Psoas muscle (tissue), 8 donors: ENCODE results near the gene GPD1. TPM values are rescaled to one million over a fixed set of nuclear protein-coding genes. Genes with fewer than 3 reads are reported as not detected.
A peak's percentile ranks its signal among the peaks of the same experiment; 100 is the strongest.

Source experiments
- ATAC-seq, 4 donors: fragments of 200-7000 bp; cut with Tn5 transposase; one replicate each; pipeline ENCODE4 v1.9.1; 2020; ENCODE audit warnings: moderate library complexity in 3 of 4, mild to moderate bottlenecking in 2 of 4
- DNase-seq, 2 donors: peaks; one replicate each; pipeline ENCODE4 v3.0.0-alpha.2; 2020
- H3K27ac ChIP-seq: fragments of 200-600 bp; one replicate; pipeline ENCODE4 v1.8.0; 2022
- H3K27me3 ChIP-seq, 3 donors: fragments of 200-600 bp in 1 of 3; one replicate each; pipeline versions ENCODE4 v1.6.1 to v1.8.0; 2013 to 2022; ENCODE audit warnings: low read length in 2 of 3, mild to moderate bottlenecking in 2 of 3, moderate library complexity in 1 of 3; ENCODE audit not compliant: insufficient read depth in 3 of 3
- H3K36me3 ChIP-seq, 2 donors: fragments of 200-600 bp in 1 of 2; one replicate each; pipeline versions ENCODE4 v1.6.1 to v1.8.0; 2013 to 2022; ENCODE audit warnings: low read depth in 1 of 2, mild to moderate bottlenecking in 1 of 2, moderate library complexity in 1 of 2; ENCODE audit not compliant: insufficient read depth in 1 of 2
- H3K4me1 ChIP-seq: fragments of 200-600 bp; one replicate; pipeline ENCODE4 v1.8.0; 2022
- H3K4me3 ChIP-seq: fragments of 200-600 bp; one replicate; pipeline ENCODE4 v1.8.0; 2022; ENCODE audit warnings: mild to moderate bottlenecking
- H3K9me3 ChIP-seq: fragments of 200-600 bp; one replicate; pipeline ENCODE4 v1.8.0; 2022
- CTCF ChIP-seq: fragments of 200-600 bp; IDR thresholded peaks from one replicate; pipeline ENCODE4 v1.8.0; 2022; ENCODE audit warnings: antibody characterized with exemption
- WGBS, 3 donors: extraction: QIAGEN DNeasy Blood & Tissue Kit; methylation state at CpG; one replicate each; pipeline versions ENCODE4 v1.1.6 to v1.1.7; 2013; 5-methylcytosine and 5-hydroxymethylcytosine counted together
- intact Hi-C, 2 donors: fragments of 100-400 bp; cut with DNase I; formaldehyde crosslinking; loops; one replicate each; pipeline versions ENCODE4 v1.11.0 to v1.14.2; 2022
- polyA plus RNA-seq, 3 donors: library from polyadenylated mRNA; stranded (reverse); fragments of 200-250 nt; gene quantifications; one replicate each; pipeline ENCODE4 v1.2.3, GENCODE V29; 2013
- total RNA-seq, 4 donors: library from RNA; stranded (reverse); fragmentation: NEBNext Ultra II Directional in 2 of 4; extraction: Animal tissue kit (Norgen Biotek cat#: 25700) in 2 of 4; gene quantifications; one replicate each; pipeline versions ENCODE4 v1.2.1 to v1.2.4, GENCODE V29; 2021 to 2023
- donor health status: healthy with polysubstance abuse.
- donor health status: DM: no; HTN: no; CAD: no; lungs with moderate emphysema.
- donor health status: Bipolar disorder and iron deficiency.
- donor health status: healthy.
- donor health status: DM: yes; HTN: yes; CAD: no.
- donor health status: DM: no; HTN: no; CAD: no.
- donor health status: DM: no; HTN: no; CAD: no.
- donor health status: DM: yes; HTN: yes; CAD: no.

GPD1 gene
- total and polyA plus RNA-seq, 7 donors = 17.4 to 221 (median 120) TPM

GRCh38 chr12:50110762-50111351, 7.0 kb downstream of the GPD1 start:
- peak overlapping the region; percentile 87 for H3K4me3 ChIP-seq
- DNase-seq (peak; percentile 79 to 92), ATAC-seq (peak; percentile 69 to 76 (median 74))
- peak overlapping the region; percentile 96 for H3K27ac ChIP-seq
- intact Hi-C loops = no loop called here
- H3K4me1 ChIP-seq = peaks cover 70% of the 10 kb centered on the region
- H3K27me3 ChIP-seq = no peaks in the 10 kb centered on the region
- H3K9me3 ChIP-seq = no peaks in the 10 kb centered on the region
- H3K36me3 ChIP-seq = peaks cover 0 to 41% of the 10 kb centered on the region in 2 donors
- TF ChIP-seq CTCF = no peak
- WGBS, 3 donors = 10 to 14% (median 11%) methylated on average over 7 of the region's 7 CpGs

GRCh38 chr12:50111395-50111692, 7.5 kb downstream of the GPD1 start:
- H3K27me3 ChIP-seq = no peaks in the 10 kb centered on the region
- peaks cover 70% of the 10 kb centered on the region for H3K4me1 ChIP-seq
- ATAC-seq = peak; percentile 0 to 11 (median 2)
- no peaks in the 10 kb centered on the region for H3K9me3 ChIP-seq
- peak overlapping the region; percentile 87 for H3K4me3 ChIP-seq
- DNase-seq = no peak
- intact Hi-C loops = no loop called here
- H3K36me3 ChIP-seq = peaks cover 0 to 37% of the 10 kb centered on the region in 2 donors
- TF ChIP-seq CTCF = no peak
- WGBS, 3 donors = 2 to 4% (median 3%) methylated on average over 19 of the region's 19 CpGs
- H3K27ac ChIP-seq = peak overlapping the region; percentile 96

- H3K4me3 ChIP-seq = peak within 1 kb of the TSS; percentile 87
- TF ChIP-seq CTCF = peak; percentile 80
- peak within 1 kb of the TSS; percentile 96 for H3K27ac ChIP-seq
- no peaks in the 10 kb centered on the region for H3K9me3 ChIP-seq
- peak; percentile 80 to 85 (median 83) for ATAC-seq
- DNase-seq = peak; percentile 98 to 99
- intact Hi-C loops = loop anchor here (1.0 to 2.0 kb wide), 2 partner anchors 55 kb away; partner anchors contain the start of gene CERS5 (in 2 of the 2)
- peaks cover 70% of the 10 kb centered on the region for H3K4me1 ChIP-seq
- no peaks in the 10 kb centered on the region for H3K27me3 ChIP-seq
- H3K36me3 ChIP-seq = peaks cover 0 to 32% of the 10 kb centered on the region in 2 donors
- 0% methylated on average over 54 to 59 of the region's 59 CpGs for WGBS, 3 donors
These were observed 8.1 kb downstream of the GPD1 start, which contains the start of gene COX14 for GRCh38 chr12:50111693-50112455. TSS of gene COX14 (plus strand) at chr12:50112236. CDS start at chr12:50120044, 7,808 bp downstream.

GRCh38 chr12:50112456-50113218, 8.8 kb downstream of the GPD1 start:
- peaks cover 0 to 24% of the 10 kb centered on the region in 2 donors for H3K36me3 ChIP-seq
- H3K4me1 ChIP-seq = peaks cover 74% of the 10 kb centered on the region
- 18 to 22% (median 19%) methylated on average over 26 of the region's 26 CpGs for WGBS, 3 donors
- H3K9me3 ChIP-seq = no peaks in the 10 kb centered on the region
- peak overlapping the region; percentile 96 for H3K27ac ChIP-seq
- ATAC-seq = peak in 2 of 4 donors; percentile 0 to 8
- DNase-seq = no peak
- peak overlapping the region; percentile 87 for H3K4me3 ChIP-seq
- intact Hi-C loops = loop anchor here (1.0 to 2.0 kb wide), 2 partner anchors 54 to 55 kb away; partner anchors contain the start of gene CERS5 (in 2 of the 2)
- no peak for TF ChIP-seq CTCF
- no peaks in the 10 kb centered on the region for H3K27me3 ChIP-seq
